Measurements from ENCODE around the gene WIPF3. TPM values are rescaled to one million over a fixed set of nuclear protein-coding genes. Genes with fewer than 3 reads are reported as not detected.

The WIPF3 gene
- total RNA-seq, 1 donor from 2014 or later = 0.73 TPM

DNA sequence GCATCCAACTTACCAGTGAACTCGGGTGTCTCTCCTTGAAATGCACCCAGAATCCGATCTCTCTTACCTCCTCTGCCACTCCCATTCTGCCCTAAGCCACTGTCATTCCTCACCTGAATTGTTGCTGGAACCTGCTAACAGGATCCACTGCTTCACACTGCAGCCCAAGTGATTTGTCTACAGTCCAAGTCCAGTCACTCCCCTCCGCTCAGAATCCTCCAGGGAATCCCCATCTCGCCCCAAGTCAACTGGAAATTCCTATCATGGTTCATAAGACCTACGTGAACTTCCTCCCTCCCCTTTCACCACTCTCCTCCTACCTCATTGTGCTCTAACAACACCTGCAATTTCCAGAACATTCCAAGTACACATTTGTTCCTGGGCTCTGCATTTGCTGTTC lies 92.0 kb downstream of the WIPF3 start:
- DNase-seq (ENCODE audit: low spot score) (no peak), ATAC-seq (no peak)

DNA sequence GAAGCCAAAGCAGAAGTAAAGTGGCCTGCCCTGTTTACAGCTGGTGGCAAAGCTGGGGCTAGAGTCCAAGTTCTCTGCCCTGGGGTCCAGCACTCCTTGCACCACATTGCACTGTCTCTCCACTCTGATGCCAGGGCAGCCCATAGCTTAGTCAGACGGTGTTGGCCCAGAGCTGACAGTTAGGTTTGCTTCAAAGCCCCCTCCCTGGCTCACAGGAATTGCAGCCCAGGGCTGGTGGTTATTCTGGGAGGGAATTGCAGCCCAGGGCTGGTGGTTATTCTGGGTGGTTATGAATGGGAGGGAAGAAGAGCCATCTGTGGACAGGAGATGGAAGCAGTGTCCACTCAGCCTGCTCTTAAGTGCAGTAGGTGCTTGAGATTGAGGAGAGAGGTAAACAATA lies 94.4 kb downstream of the WIPF3 start:
- ATAC-seq (no peak), DNase-seq (ENCODE audit: low spot score) (no peak)

DNA sequence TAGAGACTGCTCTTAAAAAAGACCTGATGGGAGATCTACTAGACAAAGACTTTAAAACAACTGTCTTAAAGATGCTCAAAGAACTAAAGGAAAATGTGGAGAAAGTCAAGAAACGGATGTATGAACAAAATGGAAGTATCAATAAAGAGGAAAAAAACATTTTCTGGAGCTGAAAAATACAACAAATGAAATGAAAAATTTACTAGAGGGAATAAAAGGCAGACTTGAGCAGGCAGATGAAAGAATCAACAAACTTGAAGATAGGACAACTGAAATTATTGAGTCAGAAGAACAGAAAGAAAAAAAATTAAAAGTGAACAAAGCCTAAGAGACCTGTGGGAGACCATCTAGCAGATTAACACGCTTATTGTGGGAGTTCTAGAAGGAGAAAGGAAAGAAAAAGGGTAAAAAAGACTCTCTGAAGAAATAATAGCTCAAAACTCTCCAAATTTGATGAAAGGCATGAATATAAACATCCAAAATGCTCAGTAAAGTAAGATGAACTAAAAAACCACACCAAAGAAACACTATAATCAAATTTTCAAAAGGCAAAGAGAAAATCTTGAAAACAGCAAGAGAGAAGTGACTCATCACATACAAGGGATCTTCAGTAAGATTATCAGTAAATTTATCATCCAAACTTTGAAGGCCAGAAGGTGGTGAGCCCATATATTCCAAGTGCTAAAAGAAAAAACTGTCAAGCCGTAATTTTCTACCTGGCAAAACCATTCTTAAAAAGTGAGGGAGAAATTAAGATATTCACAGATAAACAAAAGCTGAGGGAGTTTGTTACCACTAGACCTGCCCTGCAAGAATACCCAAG lies 100.1 kb downstream of the WIPF3 start:
- DNase-seq (ENCODE audit: low spot score) (no peak), ATAC-seq (no peak)

GRCh38 chr7:29914180-29914579 lies 107.9 kb downstream of the WIPF3 start:
- ATAC-seq (no peak), DNase-seq (ENCODE audit: low spot score) (no peak)

DNA sequence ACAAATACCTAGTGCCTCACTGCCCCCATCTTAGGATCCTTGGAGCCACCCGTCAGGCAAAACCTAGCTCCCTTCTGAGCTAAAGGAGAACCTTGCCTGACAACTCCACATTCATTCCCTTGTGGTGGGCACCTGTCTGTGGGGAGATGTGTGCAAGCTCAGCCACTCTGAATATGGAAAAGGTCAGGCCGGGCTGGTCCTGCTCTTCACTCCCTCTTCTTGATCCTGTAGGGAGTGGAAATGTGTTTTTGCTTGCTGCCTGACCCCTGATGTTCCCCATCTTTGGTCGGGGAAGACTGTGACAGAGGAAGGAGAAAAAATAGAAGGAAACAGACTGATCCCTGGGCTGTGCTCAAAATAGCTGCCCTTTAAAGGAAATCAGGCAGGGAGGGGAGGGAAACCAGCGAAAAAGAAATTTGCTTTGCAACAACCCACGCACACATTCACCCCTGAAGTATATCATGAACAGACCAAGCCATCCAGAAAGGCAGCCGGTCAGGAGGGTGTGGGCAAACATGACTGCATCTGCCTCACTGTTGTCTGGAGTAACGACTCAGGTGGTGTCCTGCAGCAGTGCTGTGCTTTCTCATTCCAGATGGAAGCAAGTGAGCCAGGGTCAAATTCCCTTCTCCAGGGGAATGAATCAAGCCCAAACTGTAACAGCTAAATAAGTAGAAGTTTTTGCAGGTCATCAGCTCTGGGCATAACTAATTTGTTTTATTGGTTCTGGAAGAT lies 109.3 kb downstream of the WIPF3 start:
- ATAC-seq (no peak), DNase-seq (ENCODE audit: low spot score) (no peak)

- no peak for DNase-seq (ENCODE audit: low spot score)
- no peak for ATAC-seq
Measured at GRCh38 chr7:29917641-29918040, 111.3 kb downstream of the WIPF3 start.

GRCh38 chr7:29918850-29919249 lies 112.5 kb downstream of the WIPF3 start:
- no peak for ATAC-seq
- DNase-seq (ENCODE audit: low spot score) = no peak

DNA sequence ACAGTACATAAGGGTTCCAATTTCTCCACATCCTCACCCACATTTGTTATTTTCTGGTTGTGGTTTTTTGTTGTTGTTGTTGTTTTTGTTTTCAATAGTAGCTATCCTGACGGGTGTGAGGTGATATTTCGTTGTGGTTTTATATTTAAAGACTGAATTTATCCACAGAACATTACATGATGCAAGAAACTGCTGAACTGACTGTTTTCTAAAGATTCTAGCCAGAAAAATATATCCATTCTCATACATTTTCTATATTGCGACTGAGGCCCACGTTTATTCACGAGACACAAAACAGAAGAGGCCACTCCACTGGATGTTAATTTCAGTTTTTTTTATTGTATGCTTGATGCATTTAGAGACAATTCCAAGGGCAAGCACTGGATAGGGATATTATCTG lies 113.5 kb downstream of the WIPF3 start:
- ATAC-seq = no peak
- DNase-seq (ENCODE audit: low spot score) = no peak

DNA sequence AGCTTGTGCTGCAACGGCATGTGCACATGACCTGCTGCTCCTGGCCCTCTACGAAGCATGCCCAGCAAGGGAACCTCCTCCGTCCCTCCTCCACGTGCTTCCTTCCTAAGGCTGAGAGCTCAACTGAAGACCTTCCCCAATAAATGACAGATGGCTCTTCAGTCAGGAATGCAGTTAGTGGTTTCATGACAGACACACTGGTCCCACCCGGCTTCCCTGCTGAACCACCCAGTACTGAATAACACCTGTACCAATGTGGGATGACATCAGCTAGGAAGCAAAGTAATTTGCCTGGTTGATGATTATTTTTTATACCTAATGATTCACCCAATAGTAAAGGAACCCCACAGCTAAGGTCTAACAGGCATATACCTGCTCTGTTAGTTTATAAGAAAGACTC lies 114.2 kb downstream of the WIPF3 start:
- DNase-seq (ENCODE audit: low spot score) (no peak), ATAC-seq (no peak)

DNA sequence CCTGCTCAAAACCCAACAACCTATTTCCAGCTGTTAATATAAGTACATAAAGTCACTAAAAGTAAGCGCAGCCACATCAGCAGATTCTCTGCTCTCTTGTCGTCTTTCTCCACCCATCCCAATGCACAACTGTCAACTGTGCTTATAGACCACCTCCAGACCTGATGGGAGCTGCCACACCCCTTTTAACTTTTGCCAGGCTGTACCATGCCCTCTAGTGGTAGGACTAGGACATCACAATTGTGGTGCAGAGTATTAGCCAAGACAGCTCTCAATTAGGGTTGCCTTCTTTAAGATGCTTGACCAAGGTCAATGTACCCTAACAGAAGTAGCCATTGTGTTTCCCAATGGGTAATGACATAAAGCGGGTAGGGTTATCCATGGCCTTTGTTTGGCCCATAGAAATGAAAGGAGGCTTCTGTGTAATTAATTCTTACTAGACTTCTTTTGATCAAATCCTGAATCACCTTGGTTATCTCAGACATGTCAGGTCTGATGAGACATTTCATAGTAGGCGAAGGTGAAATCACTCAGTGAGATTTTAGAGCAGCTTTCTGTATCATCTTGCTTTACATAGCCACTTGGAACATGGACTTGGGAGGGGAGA lies 115.2 kb downstream of the WIPF3 start:
- DNase-seq (ENCODE audit: low spot score) (no peak), ATAC-seq (peak; percentile 97)

GRCh38 chr7:29922921-29923700 lies 116.8 kb downstream of the WIPF3 start:
- DNase-seq (ENCODE audit: low spot score) (no peak), ATAC-seq (no peak)

DNA sequence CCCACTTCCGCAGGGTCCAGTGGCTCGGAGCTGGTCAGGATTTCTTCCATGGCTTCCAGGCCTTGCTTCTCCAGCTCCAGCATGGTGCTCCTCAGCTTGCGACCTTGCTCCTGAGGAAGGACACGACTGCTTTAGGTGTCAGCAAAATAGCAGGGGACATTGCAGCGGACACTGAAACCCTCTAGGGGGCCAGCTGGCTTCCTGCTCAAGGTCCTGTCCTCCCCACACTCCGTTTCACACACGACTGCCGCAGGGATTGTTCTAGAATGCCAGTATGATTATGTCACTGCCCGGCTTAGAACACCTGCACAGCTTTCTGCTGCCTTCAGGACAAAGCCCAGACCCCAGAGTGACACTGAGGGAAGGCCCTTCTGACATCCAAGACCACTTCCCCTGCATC lies 117.7 kb downstream of the WIPF3 start:
- no peak for ATAC-seq
- DNase-seq (ENCODE audit: low spot score) = no peak

DNA sequence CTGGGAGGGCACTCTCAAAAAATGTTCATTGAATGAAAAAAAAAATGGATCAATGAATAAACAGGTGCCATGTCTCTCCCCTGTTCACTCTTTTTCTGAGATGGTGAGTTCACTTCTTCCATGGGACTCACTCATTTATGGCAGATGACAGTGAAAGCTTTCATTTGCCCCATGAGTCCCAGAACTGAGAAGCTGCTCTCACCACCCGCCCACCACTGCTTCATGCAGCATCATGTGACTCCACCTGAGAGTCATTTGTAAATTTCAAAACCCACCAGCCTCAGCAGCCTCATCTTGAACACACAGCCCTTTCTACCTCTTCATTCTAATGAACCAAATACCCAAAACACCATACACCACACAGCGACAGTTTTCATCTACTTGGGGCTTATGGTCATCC lies 118.4 kb downstream of the WIPF3 start:
- DNase-seq (ENCODE audit: low spot score) (no peak), ATAC-seq (no peak)

- no peak for DNase-seq (ENCODE audit: low spot score)
- ATAC-seq = no peak
Measured at GRCh38 chr7:29926216-29926615, 119.9 kb downstream of the WIPF3 start.

GRCh38 chr7:29926741-29927140 lies 120.4 kb downstream of the WIPF3 start:
- ATAC-seq (no peak), DNase-seq (ENCODE audit: low spot score) (no peak)

DNA sequence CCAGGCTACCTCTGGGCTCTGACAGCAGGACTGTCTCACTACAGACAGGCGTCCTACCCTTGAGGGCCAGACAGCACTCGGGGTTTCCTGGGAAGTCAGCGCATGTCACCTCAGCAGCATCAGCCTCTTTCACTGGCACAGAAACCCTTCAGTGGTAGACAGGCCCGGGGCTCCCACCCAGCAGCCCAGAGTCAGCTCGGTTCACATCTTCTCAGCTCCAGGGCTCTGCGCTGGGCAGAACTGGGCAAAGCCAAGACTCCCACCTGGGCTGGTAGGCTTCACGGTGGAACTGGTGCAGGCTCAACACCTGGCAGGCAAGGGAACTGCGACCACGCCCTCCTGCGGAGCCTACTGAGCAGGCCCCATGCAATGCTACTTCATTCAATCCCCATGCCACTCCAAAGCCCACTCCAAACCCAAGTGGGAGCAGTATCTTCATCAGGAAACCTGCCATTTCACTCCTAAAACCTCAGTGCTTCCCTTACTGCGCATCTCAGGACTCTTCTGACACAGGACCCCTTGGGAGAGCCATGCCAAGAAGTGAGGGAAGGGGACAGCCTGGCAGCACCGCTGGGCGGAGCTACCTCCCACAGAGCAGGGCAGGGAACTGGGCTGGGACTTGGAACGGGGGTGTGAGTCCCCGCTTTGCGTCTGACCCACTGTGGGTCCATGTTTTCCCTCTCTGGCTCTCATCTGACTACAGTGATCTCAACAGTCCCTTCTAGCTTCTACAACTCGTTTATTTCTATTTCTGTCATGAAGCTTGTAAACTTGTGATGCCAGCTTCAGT lies 122.9 kb downstream of the WIPF3 start:
- DNase-seq (ENCODE audit: low spot score) (no peak), ATAC-seq (no peak)

DNA sequence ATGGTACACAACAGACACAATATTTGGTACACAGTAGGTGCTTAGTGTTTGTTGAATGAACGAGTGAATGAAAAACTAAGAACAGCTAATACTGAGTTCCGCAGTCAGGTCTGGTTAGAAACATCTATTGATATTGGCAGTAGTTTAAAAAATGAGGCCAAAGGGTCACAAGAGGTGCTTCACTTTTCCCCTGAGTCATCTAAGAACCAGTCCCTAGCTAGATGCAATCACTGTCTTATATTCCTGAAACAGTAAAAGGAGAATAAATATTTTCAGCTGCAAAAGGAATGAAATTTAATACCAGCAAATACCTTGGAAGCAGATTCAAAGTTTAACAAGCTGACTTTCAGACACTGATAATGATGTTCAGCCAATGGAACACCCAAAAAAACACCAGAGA lies 128.8 kb downstream of the WIPF3 start:
- peak; percentile 87 for ATAC-seq

DNA sequence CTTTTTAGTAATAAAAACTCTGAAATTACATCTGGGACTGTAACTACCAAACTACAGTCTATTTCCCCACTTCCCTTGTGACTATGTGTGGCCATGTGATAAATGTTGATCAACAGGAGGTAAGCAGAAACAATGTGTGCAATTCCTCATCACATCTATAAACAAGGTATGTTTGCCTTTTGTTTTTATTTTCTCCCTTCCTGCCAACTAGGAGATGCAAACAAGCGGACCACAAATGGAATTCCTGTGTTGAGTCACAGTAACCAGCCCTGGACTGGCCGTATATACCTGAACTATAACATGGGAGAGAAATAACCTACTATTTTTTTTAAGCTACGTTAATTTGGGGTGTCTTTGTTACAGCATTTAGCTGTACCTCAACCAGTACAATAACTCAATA lies 130.8 kb downstream of the WIPF3 start:
- DNase-seq (ENCODE audit: low spot score) = no peak
- no peak for ATAC-seq

More for the DNA sequence above, 128.8 kb downstream of the WIPF3 start:
- DNase-seq (ENCODE audit: low spot score) = no peak

DNA sequence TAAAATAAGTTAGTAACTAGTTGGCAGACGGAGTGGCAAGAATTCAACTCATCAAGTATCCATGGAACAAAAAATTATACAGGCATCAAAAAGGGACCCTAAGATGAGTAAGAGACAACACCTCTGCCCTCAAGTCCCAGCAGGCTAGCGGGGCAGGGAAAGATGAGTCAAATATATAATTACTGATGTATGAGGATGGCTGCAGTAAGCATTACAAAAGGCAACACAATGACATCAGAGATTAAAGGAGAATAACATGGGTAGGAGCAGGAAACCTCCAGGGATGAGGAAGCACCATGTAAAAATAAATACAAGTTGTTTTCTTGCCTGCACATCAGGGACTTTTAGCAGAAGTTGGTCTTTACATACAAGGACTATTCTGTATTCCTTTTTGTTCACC lies 133.9 kb downstream of the WIPF3 start:
- DNase-seq (ENCODE audit: low spot score) = no peak
- ATAC-seq = no peak

DNA sequence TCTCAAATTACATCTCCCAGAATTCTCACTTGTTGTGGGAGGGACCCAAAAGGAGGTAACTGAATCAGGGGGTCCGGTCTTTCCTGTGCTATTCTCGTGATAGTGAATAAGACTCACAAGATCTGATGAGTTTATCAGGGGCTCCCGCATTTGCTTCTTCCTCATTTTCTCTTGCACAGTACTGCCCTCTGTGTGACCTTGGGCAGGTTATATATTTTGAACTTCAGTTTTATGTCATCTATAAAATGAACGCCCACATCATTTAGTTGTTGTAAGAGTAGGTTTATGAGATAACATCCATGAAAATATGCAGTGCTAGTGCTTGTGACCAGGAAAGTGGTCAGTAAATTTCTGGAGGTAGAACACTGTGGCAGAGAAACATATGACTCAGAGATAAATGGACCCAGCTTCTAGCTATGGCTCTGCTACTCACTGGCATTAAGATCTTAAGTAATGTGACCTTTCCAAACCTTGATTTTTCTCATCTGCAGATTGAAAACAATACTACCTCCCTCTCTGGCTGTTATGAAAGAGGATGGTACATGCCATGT lies 139.0 kb downstream of the WIPF3 start:
- DNase-seq (ENCODE audit: low spot score) (no peak), ATAC-seq (no peak)

All from left lobe of liver (tissue), 2 donors.